Chondrocyte (in vitro differentiated cells): ENCODE results near the gene ALDH1A2. TPM values are rescaled to one million over a fixed set of nuclear protein-coding genes. Genes with fewer than 3 reads are reported as not detected.

Experiments used
- DNase-seq: peaks from one replicate; pipeline ENCODE4 v3.0.0; 2021; ENCODE audit warnings: mixed read lengths, low spot score
- H3K27ac Mint-ChIP-seq: one replicate; pipeline ENCODE4 v1.8.0; 2021; ENCODE audit warnings: mild to moderate bottlenecking, moderate library complexity, mixed read lengths; ENCODE audit not compliant: unreplicated experiment
- H3K27me3 Mint-ChIP-seq: 2 replicates; pipeline ENCODE4 v1.8.0; 2021; ENCODE audit warnings: low read depth, mixed read lengths
- H3K36me3 Mint-ChIP-seq: 2 replicates; pipeline ENCODE4 v1.8.0; 2021; ENCODE audit warnings: low read depth, mixed read lengths
- H3K4me1 Mint-ChIP-seq: 2 replicates; pipeline ENCODE4 v1.8.0; 2021; ENCODE audit warnings: low read depth, mild to moderate bottlenecking, mixed read lengths
- H3K4me3 Mint-ChIP-seq: one replicate; pipeline ENCODE4 v1.8.0; 2021; ENCODE audit warnings: mild to moderate bottlenecking, moderate library complexity, mixed read lengths; ENCODE audit not compliant: unreplicated experiment
- H3K9me3 Mint-ChIP-seq: 2 replicates; pipeline ENCODE4 v1.8.0; 2021; ENCODE audit warnings: low read depth, mixed read lengths
- total RNA-seq: library from RNA; stranded (reverse); gene quantifications from 3 replicates; pipeline ENCODE4 v1.2.1, GENCODE V29; 2021
- TF ChIP-seq, protein P1 (sequence below): fragments of 200-600 bp; sonication (generic); IDR thresholded peaks from 2 replicates; pipeline ENCODE4 v1.5.0; 2021; ENCODE audit warnings: antibody characterized with exemption, mild to moderate bottlenecking, moderate library complexity

The ALDH1A2 gene
- total RNA-seq, 1 donor from 2014 or later, result not detected

DNA sequence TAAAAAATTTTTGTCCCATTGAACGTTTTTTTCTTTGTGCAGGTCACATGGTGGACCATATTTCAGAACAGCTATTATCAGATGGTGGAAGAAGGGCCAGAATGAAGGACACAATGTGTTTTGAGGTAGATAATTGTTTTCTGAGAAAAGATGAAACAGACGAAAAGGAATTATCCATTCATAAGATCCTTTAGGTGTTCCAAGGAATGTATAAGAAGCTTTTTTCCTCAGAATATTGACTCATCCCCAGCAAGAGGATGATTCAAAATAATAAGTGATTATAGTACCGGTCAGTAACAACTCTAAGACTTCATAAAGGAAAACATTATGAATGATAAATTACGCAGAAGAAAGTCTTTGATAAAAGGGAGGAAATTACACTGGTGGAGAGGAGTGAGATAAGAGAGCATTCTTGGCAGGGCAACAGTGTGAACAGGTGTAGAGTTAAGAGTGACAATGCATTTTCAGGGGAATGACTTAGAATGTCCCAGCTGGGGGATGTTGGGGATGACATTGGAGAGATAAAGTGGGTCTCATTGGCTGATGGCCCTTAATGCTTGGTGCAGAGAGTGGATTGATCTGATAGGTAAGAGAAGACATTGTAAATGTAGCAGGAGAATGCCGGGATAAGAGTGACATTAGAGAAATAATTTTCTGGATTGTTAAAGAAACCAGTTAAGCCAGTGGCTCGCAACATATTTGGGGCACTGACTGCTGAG lies 45.6 kb upstream of the ALDH1A2 start:
- no peak overlapping the region for H3K27ac Mint-ChIP-seq
- peaks cover 2% of the 10 kb centered on the region for H3K9me3 Mint-ChIP-seq
- no peak overlapping the region for H3K4me3 Mint-ChIP-seq
- no peaks in the 10 kb centered on the region for H3K4me1 Mint-ChIP-seq
- peaks cover 30% of the 10 kb centered on the region for H3K27me3 Mint-ChIP-seq
- DNase-seq, result no peak
- H3K36me3 Mint-ChIP-seq, result no peaks in the 10 kb centered on the region
- TF ChIP-seq, protein P1, sequence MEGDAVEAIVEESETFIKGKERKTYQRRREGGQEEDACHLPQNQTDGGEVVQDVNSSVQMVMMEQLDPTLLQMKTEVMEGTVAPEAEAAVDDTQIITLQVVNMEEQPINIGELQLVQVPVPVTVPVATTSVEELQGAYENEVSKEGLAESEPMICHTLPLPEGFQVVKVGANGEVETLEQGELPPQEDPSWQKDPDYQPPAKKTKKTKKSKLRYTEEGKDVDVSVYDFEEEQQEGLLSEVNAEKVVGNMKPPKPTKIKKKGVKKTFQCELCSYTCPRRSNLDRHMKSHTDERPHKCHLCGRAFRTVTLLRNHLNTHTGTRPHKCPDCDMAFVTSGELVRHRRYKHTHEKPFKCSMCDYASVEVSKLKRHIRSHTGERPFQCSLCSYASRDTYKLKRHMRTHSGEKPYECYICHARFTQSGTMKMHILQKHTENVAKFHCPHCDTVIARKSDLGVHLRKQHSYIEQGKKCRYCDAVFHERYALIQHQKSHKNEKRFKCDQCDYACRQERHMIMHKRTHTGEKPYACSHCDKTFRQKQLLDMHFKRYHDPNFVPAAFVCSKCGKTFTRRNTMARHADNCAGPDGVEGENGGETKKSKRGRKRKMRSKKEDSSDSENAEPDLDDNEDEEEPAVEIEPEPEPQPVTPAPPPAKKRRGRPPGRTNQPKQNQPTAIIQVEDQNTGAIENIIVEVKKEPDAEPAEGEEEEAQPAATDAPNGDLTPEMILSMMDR, result no peak

GRCh38 chr15:58109419-58109818 lies 43.9 kb upstream of the ALDH1A2 start:
- H3K27ac Mint-ChIP-seq, result no peak overlapping the region
- peaks cover 29% of the 10 kb centered on the region for H3K27me3 Mint-ChIP-seq
- TF ChIP-seq, protein P1, result no peak
- no peaks in the 10 kb centered on the region for H3K4me1 Mint-ChIP-seq
- DNase-seq, result no peak
- no peaks in the 10 kb centered on the region for H3K36me3 Mint-ChIP-seq
- peaks cover 2% of the 10 kb centered on the region for H3K9me3 Mint-ChIP-seq
- H3K4me3 Mint-ChIP-seq, result no peak overlapping the region

GRCh38 chr15:58108117-58108516 lies 42.6 kb upstream of the ALDH1A2 start:
- TF ChIP-seq, protein P1, result no peak
- H3K36me3 Mint-ChIP-seq, result no peaks in the 10 kb centered on the region
- DNase-seq, result no peak
- H3K27me3 Mint-ChIP-seq, result peaks cover 35% of the 10 kb centered on the region
- no peaks in the 10 kb centered on the region for H3K9me3 Mint-ChIP-seq
- no peaks in the 10 kb centered on the region for H3K4me1 Mint-ChIP-seq
- H3K27ac Mint-ChIP-seq, result no peak overlapping the region
- H3K4me3 Mint-ChIP-seq, result no peak overlapping the region

DNA sequence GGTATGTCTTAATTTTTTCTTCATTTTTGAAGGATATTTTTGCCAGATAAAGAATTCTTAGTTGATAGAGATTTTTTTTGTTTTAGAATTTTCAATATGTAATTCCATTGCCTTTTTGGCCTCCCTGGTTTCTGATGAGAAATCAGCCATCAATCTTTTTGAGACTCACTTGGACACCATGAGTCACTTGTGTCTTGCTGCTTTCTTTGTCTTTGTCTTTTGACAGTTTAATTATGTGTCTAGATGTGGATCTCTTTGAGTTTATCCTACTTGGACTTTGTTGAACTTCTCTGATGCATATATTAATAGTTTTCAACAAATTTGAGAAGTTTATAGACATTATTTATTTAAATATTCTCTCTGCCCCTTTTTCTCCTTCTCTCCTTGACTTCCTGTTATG lies 38.0 kb upstream of the ALDH1A2 start:
- TF ChIP-seq, protein P1, result no peak
- no peak overlapping the region for H3K27ac Mint-ChIP-seq
- no peak overlapping the region for H3K4me3 Mint-ChIP-seq
- H3K9me3 Mint-ChIP-seq, result no peaks in the 10 kb centered on the region
- DNase-seq, result no peak
- peaks cover 55% of the 10 kb centered on the region for H3K27me3 Mint-ChIP-seq
- no peaks in the 10 kb centered on the region for H3K4me1 Mint-ChIP-seq
- H3K36me3 Mint-ChIP-seq, result no peaks in the 10 kb centered on the region

GRCh38 chr15:58096529-58097084 lies 31.1 kb upstream of the ALDH1A2 start:
- H3K27ac Mint-ChIP-seq, result no peak overlapping the region
- no peak overlapping the region for H3K4me3 Mint-ChIP-seq
- peaks cover 10% of the 10 kb centered on the region for H3K9me3 Mint-ChIP-seq
- H3K27me3 Mint-ChIP-seq, result peaks cover 47% of the 10 kb centered on the region
- DNase-seq, result no peak
- TF ChIP-seq, protein P1, result no peak
- no peaks in the 10 kb centered on the region for H3K36me3 Mint-ChIP-seq
- no peaks in the 10 kb centered on the region for H3K4me1 Mint-ChIP-seq
